HK-2 (cell line): ENCODE measurements around the gene DAB2IP.

Experiments
- DNase-seq: peaks from one replicate; pipeline ENCODE4 v3.0.0-alpha.2; 2018; ENCODE audit not compliant: unreplicated experiment

The DAB2IP gene

DNA sequence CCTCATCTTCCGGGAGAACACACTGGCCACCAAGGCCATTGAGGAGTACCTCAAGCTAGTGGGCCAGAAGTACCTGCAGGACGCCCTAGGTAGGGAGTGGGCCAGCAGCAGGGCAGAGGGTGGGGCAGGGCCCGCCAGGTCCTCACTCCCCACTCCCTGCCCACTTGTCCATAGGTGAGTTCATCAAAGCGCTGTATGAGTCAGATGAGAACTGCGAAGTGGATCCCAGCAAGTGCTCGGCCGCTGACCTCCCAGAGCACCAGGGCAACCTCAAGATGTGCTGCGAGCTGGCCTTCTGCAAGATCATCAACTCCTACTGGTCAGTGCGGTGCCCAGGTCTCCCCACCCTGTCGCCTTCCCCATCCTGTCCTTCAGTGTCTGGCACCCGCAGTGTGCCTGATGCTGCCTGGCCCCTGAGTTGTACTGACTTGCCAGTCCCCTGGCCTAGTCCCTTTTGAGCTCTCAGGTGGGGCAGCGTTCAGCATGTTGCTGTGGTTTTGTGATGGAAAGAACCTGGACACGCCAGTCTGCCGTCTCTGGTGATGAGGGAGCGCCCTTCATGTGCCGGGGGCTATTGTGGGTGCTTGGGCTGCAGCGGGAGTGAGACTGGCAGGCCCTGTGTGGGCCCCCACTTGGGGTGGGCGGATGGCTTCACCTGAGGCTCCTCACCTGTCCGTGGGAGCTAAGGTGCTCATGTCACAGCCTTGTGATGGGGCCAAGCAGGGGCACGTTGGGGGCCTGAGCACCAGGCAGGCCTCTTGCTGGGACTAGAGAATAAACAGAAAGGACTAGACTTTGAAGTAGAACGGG, 112.3 kb downstream of the DAB2IP start:
- no peak for DNase-seq

DNA sequence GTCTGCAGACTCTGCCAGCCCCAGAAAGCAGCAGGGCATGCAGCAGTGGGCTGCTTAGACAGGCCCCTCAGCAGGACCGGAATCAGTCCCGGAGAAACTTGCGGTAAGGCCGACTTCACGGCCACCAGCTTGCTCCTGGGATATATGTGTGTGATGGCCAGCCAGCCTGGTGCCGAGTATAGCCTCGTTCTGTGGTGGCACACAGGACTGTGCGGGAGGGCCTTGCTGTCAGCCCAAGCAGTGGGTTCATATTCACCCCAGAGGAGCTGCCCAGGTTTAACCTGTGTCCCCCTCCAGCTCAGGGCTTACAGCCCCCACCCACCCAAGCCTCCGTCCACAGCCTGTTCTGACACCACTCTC, 112.9 kb downstream of the DAB2IP start:
- DNase-seq: no peak

DNA sequence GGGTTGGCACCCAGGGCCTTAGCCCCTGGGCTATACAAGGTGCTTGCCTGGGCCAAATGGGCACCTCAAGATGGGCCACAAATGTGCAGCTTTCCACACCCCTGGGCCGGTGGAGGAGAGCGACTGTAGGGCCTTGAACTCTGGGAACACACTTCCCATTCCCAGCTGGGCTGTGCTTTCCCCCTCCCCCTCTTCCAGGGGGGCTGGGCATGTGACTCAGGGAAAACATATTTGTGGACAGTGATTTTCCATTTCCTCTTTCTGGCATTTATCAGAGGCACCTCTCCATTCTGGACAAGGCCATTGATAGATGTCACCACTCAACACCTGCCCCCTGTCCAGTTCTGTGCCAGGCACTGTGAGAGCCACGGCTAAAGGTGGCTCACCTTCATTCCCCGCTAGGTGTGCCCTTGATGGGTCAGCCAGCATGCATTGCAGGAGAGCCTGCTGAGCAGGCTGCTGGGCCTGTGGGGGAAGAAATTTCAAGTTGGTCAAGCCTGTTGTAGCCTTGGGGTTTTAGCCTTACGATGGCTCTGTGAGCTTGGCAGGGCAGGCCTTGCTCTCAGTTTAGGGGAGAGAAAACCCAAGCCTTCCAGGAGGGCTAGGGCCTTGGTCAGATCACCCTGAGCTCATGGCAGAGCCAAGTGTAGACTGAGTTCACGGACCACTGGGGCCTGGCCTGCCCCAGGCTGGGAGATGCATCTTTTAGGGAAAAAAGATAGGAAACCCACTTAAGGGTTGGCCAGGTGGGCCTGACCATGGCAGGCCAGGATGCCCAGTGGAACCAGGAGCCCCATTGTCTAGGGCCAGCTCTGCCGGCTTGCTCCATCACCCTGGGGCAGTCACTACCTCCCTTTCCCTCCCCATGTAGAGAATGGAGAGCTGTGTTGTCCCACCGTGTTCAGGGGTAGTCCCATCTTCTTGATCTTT, 113.9 kb downstream of the DAB2IP start:
- DNase-seq: peak; percentile 40

DNA sequence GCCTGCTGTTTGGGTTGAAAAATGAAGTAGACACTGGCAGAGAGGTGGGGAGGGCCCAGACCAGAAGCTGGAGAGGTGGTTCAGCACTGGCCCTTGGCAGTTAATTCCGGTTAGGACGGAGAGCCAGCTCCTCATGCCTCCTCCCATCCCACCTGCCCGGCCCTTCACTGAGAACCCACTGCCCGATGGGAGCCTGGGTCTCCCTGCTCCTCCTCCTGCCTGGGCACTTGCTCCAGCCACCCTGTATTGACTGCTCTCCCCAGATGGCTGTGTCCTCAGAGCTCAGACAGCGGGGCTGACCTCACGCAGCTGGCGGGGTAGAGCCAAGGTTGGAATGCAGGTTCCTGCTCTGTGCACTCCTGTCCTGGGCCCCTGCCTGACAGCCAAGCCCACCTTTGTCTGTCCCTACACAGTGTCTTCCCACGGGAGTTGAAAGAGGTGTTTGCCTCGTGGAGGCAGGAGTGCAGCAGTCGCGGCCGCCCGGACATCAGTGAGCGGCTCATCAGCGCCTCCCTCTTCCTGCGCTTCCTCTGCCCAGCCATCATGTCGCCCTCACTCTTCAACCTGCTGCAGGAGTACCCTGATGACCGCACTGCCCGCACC, 114.7 kb downstream of the DAB2IP start:
- no peak for DNase-seq

DNA sequence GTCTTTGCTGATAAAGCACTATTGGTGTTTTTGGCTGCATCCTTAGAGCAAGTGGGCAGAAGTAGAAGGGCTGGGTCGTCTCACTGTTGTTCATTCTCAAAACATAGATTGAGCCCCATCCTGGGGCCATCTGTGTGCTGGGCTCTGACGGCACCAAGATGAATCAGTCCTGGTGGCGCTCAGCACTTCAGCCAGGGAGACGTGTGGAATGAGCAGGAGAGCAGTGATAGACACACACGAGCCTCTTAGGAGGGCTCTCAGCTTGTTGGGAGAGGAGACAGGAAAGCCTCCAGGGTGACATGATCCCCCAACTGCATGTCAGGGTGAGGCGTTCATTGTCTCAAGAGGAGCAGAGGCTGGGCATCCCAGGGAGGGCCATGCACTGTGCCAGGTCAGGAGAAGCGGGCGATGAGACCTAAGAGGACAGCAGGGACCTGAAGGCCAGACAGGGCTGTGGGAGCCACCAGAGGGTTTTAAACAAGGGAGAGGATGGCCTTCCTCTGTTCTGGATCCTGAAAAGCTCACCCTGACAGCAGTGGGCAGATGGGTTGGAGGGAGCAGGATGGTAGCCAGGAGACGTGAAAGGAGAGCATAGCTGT, 115.8 kb downstream of the DAB2IP start:
- no peak for DNase-seq

DNA sequence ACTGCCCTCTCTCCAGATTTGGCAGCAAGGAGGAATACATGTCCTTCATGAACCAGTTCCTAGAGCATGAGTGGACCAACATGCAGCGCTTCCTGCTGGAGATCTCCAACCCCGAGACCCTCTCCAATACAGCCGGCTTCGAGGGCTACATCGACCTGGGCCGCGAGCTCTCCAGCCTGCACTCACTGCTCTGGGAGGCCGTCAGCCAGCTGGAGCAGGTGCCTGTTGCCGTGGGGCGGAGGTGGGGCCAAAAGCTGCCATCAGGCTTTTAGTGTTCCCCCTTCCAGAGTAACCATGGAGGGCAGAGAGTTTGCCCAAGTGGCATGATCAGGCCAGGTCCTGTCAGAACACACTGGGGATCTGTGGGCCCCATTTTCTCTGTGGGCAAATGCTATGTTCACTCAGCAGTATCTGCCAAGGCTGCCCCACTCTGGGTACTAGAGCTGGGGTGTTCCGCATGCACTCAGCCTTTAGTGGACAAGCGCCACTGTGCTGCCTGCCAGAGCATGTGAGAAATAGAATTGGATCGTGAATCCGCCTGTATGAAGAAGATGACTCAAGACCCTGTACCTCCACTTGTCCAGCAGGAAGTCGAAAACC, 117.1 kb downstream of the DAB2IP start:
- no peak for DNase-seq

DNA sequence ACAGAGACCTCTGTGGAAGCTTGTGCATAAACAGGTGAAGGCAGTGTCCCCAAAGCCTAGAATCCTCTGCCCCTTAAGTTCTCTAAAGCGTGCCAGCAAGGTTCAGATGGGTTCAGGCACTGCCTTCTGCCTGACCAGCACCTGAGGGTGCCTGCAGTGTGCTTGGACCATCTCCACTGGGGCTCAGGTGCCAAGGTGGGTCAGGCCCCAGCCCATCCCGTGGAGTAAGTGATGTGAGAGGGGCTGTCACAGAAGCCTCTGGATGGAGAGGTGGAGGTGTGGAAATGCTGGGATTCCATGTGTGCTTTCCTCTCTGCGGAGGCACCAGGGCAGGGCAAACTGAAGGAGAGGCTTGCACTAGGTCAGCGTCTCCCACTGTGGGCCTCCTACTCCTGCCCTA, 118.5 kb downstream of the DAB2IP start:
- DNase-seq: no peak

DNA sequence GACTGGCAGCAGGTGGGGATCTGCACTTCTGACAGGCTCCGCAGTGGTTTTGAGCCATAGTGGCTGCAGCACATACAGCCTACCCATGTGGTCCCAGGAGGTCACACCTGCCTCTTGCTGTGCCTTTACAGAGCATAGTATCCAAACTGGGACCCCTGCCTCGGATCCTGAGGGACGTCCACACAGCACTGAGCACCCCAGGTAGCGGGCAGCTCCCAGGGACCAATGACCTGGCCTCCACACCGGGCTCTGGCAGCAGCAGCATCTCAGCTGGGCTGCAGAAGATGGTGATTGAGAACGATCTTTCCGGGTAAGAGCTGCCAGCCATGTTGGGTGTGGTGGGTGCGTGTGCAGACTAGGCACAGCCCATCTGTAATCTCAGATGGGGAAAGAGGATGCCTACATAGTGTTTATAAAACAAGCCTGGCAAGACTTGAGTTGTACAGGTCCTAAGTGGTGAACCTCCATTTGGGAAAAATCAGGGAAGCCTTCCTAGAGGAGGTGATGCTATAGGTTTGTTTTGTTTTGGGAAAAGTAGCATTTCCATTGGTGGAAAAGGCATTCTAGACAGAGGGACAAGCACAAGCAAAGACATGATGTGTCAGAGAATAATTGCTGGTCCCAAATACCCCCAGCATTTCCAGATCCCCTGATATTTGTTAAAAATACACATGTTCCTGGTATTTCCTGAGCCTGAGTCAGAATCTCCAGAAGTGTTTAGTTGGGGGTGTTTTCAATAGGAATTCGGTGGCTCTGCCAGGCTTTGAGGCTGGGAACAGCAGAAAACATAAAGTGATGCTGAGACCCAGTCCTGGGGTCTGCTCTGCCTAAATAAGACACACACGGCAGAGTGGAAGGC, 119.2 kb downstream of the DAB2IP start:
- DNase-seq: no peak

DNA sequence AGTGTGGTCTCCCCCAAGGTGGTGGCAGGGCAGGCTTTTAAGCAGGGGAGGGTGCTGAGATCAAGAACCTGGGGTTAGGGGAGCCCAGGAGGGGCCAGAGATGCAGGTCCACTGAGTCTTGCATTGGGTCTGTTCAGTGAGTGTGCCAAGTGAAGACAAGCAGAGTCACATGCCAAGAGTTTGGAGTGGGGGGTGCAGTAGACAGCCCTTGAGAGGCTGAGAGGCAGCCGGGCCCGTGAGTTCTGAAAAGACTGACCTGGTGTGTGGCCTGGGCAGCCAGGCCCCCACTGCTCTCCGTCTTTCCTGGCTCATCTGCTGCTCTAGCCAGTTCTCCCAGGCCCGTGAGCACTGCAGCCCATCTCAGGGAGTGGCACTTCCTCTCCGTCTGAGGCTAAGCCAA, 120.0 kb downstream of the DAB2IP start:
- no peak for DNase-seq

DNA sequence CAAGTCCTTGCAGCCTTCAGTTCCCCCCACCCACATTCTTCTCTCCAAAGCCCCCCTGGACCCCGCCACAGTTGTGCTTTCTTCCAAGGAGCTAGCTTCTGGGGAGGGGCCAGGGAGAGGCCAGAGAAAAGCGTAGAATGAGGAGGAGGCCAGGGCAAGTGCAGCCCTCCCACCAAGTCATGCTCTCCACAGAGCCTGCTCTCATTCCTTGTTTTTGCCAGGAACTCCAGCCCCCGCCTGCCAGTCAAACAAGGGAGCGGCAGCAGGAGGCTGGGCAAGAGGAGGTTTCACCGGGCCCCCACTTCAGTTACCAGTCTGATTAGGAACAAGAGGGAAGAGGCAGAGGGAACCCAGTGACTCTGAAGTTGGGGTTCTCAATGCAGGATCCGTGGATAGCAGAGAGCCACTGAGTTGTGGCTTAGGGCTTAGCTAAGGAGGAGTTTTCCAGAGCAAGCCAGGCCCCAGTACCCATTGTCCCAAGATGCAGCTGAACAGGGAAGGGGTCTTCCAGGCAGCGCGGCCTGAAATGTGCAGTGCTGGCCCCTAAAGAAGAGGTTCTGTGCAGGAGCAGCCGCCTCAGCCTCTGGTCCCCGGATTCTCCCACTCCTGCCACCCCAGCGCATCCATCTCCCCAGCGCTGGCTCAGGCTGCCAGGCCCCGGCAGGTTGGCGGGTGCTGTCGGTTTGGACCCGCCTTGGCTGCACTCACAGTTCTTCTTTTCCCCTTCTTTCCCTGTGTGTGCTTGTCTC, 120.6 kb downstream of the DAB2IP start:
- DNase-seq: no peak

DNA sequence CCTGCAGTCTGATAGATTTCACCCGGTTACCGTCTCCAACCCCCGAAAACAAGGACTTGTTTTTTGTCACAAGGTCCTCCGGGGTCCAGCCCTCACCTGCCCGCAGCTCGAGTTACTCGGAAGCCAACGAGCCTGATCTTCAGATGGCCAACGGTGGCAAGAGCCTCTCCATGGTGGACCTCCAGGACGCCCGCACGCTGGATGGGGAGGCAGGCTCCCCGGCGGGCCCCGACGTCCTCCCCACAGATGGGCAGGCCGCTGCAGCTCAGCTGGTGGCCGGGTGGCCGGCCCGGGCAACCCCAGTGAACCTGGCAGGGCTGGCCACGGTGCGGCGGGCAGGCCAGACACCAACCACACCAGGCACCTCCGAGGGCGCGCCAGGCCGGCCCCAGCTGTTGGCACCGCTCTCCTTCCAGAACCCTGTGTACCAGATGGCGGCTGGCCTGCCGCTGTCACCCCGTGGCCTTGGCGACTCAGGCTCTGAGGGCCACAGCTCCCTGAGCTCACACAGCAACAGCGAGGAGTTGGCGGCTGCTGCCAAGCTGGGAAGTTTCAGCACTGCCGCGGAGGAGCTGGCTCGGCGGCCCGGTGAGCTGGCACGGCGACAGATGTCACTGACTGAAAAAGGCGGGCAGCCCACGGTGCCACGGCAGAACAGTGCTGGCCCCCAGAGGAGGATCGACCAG, 121.3 kb downstream of the DAB2IP start:
- no peak for DNase-seq

DNA sequence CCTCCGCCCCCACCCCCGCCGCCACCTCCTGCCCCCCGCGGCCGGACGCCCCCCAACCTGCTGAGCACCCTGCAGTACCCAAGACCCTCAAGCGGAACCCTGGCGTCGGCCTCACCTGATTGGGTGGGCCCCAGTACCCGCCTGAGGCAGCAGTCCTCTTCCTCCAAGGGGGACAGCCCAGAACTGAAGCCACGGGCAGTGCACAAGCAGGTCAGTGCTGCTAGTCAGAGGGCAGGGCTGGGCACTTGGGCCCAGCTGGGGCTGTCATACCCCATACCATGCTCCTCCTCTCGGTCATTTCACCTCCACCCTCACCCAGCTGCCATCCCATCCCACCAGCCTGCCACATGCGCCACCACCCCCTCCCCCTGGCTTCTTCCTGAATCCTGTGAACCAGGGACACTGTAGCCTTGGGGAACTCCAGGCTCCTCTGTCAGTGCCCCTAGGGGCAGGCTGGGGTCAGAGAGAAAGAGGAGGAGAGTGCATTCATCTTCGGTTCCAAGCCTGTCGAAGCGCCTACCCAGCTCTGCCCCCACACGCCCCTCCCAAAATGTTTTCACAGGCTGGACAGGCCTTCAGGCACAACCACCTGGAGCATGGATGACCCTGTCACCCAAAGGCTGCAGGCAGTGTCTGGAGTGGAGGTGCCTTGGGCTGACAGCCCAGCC, 122.0 kb downstream of the DAB2IP start:
- no peak for DNase-seq

DNA sequence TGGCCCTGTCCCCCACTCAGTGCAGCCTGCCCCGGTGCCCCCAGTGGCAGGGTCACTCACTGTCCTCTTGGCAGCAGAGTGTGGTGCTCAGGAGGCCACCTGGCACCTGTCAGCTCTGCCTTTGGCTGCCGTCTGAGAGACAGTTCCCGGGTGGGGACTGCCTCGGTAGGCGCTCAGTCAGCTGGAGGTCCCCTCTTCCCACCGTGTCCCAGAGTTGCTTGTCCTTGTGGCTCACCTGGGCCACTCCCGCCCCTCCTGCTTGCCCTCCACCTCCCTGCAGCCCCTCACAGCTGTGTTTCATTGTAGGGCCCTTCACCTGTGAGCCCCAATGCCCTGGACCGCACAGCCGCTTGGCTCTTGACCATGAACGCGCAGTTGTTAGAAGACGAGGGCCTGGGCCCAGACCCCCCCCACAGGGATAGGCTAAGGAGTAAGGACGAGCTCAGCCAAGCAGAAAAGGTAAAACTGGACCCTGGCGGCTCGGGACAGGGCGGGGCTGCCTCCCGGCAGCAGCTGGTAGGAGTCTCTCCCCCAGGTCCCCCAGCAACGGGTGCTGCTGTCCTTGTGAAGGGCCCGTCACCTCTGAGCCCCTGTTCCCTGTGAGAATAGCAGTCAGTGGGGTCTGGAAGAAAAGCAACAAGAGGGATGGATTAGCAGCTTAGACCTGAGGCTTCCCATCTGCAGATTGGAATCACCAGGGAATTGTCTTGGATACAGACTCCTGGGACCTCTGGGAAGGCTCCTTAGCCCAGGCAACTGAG, 122.7 kb downstream of the DAB2IP start:
- DNase-seq: no peak

DNA sequence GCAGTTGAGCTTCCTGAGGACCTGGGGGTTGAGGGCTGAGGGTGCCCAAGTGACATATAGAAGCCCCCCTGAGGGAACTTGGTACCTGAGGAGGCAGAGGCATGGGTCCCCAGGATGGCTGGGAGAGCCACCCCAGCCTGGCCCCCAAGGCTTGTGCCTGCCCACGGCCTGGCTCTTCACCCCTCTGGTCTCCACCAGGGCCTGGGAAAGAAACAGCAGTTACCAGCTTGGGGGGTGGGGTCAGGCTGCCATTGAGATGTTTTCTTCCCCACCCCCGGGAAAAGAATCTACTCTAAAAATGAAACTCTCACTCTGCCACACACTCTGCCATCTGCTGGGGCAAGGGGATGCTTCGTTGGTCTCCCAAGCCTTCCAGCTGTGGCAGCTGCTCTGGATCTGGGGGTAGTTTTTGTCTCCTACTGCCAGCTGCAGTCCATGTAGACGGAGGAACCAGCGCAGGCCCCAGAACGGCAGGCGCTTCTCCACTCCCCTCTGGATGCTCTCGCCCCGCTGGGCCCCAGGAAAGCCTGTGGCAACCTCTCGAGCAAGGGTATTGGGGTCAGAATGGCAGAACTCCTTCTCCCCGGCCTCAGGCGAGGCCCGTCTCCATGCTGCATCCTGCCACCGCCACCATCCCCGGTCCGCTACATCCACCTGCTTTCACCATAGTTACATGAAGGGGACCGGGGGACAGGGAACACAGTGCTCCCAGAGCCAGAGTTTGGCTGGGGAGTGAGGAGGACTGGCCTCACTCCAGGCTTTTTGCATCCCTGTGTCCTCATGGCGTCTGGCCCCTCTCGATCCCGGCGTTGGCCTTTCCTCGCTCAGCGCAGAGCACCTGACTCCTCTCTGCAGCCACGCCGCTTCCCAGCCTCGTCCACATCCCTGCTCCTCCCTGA, 123.5 kb downstream of the DAB2IP start:
- DNase-seq: no peak

DNA sequence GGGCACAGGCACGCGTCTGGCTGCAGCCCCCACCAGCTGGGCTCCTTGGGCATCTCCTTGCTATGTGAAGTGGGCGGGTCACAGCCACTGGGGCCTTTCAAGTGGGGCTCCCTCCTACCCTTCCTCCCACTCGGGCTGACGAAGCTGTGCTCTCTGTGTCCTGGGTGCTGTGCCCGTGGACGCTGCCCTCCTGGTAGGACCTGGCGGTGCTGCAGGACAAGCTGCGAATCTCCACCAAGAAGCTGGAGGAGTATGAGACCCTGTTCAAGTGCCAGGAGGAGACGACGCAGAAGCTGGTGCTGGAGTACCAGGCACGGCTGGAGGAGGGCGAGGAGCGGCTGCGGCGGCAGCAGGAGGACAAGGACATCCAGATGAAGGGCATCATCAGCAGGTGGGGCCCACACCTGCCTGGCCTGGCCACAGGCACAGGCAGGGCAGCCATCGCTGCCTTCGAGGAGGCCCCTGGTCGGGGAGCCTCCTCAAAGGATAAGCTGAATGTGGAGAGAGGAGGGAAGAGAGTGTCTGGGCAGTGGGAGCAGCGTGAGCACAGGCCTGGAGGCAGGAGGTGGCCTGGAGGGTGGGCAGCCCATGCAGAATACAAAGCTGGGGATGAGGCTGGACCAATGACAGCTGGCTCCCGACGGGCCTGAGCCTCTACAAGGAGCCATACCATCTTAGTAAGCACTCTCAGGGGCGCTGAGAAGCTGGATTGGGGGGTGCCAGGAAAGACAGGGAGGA, 124.7 kb downstream of the DAB2IP start:
- no peak for DNase-seq
